Activated naive CD4-positive, alpha-beta T cell treated with anti-CD3 and anti-CD28 coated beads, Interleukin-2, amount 50 U/mL, for 16 hours (primary cell): ENCODE data around the gene UROS.

ENCODE experiments used
- DNase-seq: peaks from one replicate; pipeline ENCODE4 v3.0.0-alpha.2; 2020

UROS gene

DNA sequence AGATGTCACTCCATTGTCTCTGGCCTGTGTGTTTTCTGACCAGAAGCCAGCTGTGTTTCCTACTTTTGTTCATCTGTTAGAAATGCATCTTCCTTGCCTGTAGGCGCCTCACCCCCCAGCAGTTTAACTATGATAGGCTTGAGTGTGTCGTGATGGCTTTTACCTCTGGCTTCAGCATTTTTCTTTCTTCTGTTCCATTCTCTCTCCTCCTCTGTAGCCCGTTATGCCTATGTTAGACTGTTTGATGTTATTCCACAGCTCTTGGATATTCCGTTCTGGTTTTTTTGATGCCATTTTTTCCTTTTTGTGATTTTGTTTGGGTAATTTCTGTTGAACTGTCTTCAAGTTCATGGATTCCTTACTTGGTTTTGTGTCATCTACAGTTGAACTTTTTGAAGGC is 65.3 kb downstream of the UROS start:
- DNase-seq = no peak

DNA sequence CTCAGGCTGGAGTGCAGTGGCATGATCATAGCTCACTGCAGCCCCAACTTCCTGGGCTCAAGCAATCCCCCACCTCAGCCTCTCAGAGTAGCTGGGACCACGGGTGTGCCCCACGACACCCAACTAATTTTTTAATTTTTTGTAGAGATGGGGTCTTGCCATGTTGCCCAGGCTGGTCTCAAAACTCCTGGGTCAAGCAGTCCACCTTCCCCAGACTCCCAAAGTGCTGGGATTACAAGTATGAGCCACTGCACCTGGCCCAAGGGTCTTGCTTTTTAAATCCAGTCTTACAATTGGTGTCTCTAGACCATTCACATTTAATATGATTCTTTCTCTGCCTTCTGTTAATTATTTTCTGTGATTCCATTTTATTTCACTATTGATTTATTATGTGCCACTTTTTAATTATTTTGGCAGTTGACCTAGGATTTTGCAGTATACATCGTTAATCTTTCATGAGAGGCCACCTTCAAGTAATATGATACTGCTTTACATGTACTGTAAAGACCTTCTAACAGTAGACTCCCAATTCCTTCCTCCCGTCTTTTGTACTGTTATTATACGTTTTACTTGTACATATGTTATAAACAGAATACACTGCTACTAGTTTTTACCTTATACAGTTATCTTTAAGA is 66.1 kb downstream of the UROS start:
- no peak for DNase-seq

DNA sequence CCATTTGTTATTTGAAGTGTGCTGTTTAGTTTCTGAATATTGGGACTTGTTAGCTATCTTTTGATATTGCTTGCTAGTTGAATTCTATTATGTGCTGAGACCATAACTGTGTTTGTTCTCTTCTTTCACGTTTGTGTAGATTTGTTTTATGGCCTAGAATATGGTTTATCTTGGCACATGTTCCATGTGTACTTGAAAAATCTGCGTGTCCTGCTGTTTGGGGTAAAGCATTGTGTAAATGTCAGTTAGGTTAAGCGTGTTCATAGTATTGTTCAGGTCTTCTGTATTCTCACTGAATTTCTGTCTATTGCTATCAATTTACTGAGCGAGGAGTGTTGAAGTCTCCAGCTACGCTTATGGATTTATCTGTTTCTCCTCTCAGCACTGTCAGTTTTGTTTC is 66.9 kb downstream of the UROS start:
- no peak for DNase-seq

DNA sequence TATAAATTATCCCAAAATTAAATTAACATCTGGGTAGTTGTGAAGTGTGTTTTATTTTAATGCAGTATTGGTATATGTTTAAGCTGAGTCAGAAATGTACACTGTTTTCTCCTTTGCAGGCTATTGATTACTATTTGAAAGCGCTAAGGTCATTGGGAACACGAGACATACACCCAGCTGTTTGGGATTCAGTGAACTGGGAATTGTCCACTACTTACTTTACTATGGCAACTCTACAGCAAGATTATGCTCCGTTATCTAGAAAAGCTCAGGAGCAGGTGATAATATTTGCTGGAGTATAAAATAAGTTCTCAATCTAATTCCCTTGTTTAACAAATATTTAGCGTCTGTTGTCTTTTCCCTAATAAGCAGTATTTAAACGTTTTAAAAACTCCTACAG is 75.6 kb downstream of the UROS start:
- DNase-seq = no peak

DNA sequence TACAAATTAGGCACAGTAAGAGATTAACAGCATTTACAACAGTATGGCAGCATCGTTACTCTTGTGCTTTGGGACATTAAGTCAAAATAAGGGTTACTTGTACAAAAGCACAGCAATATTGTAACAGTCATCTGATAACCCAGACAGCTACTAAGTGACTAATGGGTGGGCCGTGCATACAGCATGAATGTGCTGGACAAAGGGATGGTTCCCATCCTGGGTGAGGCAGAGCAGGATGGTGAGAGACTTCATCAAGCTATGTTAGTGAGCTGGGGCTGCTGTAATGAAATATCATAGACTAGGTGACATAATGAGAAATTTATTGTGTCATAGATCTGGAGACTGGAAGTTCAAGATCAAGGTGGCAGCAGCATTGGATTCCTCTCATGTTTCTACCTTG is 78.1 kb downstream of the UROS start:
- no peak for DNase-seq

DNA sequence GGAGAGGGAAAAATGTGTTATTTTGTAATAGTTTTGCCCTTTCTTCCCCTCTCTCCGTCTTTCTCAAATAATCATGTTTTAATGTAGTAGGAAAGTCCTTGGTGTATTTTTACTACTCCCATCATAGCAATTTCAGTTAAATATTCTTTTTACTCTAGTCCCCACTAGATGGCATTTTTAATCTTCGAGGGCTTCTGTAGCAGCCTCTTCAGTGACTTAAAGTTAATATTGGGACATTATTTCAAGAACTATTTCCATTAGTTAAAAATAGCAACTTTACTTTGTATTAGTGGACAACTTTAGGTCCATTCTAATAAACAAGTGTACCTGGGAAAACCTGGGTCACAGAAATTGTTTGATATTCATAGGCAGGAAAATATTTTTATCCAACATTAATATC is 80.6 kb downstream of the UROS start:
- DNase-seq = no peak

DNA sequence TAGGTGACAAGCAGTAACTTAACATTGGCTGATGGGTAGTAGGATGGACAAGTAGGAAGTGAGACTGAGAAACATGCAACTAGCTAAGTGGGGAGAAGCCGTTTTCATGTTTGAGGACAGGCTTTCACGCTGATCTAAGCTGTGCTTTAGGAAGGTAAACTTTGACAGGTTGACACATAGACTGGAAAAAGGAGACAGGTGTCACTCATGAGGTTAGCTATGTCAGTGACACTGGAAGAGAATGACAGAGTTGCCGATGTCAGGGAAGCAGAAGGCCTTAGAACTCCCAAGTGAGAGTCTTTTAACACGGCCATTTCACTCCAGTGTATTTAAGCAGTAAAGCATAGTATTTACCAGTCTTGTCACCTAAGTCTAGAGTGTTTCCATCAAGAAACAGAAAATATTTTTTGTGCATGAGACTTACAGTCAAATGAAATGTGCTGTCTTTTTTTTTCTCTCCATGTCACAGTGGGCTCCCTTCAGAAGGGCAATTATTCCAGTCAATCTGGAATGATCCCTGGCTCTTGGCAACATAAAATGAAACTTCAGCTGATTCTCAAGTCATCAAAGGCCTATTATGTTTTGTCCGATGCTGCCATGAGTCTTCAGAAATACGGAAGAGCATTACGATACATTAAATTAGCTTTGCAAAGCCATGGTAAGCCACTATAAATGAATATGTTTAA is 82.9 kb downstream of the UROS start:
- no peak for DNase-seq
